Activated CD4-positive, alpha-beta T cell treated with anti-CD3 and anti-CD28 coated beads, Interleukin-2, amount 50 U/mL, for 48 hours (primary cell): Measurements from ENCODE around the gene MORN1.
"Not testable (repeated sequence)": the region's sequence is repeated elsewhere in the genome, so short reads cannot be mapped to it uniquely, and the experiment has no call there.

Experiments used
- DNase-seq, 2 experiments: peaks; one replicate each; pipeline ENCODE4 v3.0.0-alpha.2; 2020

Gene MORN1

GRCh38 chr1:2391041-2391930 lies at the start of gene MORN1, which contains the start of gene RER1:
TSS of gene MORN1 (minus strand) at chr1:2391554. CDS start at chr1:2391533, 21 bp downstream.
TSS of gene RER1 (plus strand) at chr1:2391841. CDS start at chr1:2395791, 3,950 bp downstream.
- peak; percentile 97 to 98 for DNase-seq

GRCh38 chr1:2440346-2440745 lies 49.0 kb upstream of the MORN1 start:
- not testable (repeated sequence) for DNase-seq

GRCh38 chr1:2439369-2439768 lies 48.0 kb upstream of the MORN1 start:
- no peak for DNase-seq

GRCh38 chr1:2438641-2439040 lies 47.3 kb upstream of the MORN1 start:
- no peak for DNase-seq

- no peak for DNase-seq
Observed at GRCh38 chr1:2438038-2438437, 46.7 kb upstream of the MORN1 start.

GRCh38 chr1:2437617-2438016 lies 46.3 kb upstream of the MORN1 start:
- DNase-seq: no peak

GRCh38 chr1:2436876-2437275 lies 45.5 kb upstream of the MORN1 start:
- no peak for DNase-seq

GRCh38 chr1:2435746-2436355 lies 44.5 kb upstream of the MORN1 start:
- no peak for DNase-seq

GRCh38 chr1:2435091-2435490 lies 43.7 kb upstream of the MORN1 start:
- no peak for DNase-seq

GRCh38 chr1:2433936-2434655 lies 42.7 kb upstream of the MORN1 start:
- no peak for DNase-seq

- no peak for DNase-seq
Observed at GRCh38 chr1:2433196-2433595, 41.8 kb upstream of the MORN1 start.

- DNase-seq: no peak
Observed at GRCh38 chr1:2432441-2432844, 41.1 kb upstream of the MORN1 start.

- DNase-seq: no peak
Observed at GRCh38 chr1:2431518-2431917, 40.2 kb upstream of the MORN1 start.

- no peak for DNase-seq
Observed at GRCh38 chr1:2431103-2431502, 39.7 kb upstream of the MORN1 start.

GRCh38 chr1:2430592-2430973 lies 39.2 kb upstream of the MORN1 start:
- DNase-seq: no peak

- peak; percentile 33 to 50 for DNase-seq
Observed at GRCh38 chr1:2429780-2430591, 38.6 kb upstream of the MORN1 start.

GRCh38 chr1:2428490-2428889 lies 37.1 kb upstream of the MORN1 start:
- DNase-seq: no peak

- DNase-seq: no peak
Observed at GRCh38 chr1:2427976-2428375, 36.6 kb upstream of the MORN1 start.

- DNase-seq: no peak
Observed at GRCh38 chr1:2427051-2427450, 35.7 kb upstream of the MORN1 start.

GRCh38 chr1:2426540-2426939 lies 35.2 kb upstream of the MORN1 start:
- DNase-seq: no peak

GRCh38 chr1:2425892-2426291 lies 34.5 kb upstream of the MORN1 start:
- DNase-seq: no peak

- no peak for DNase-seq
Observed at GRCh38 chr1:2422523-2422922, 31.2 kb upstream of the MORN1 start.

GRCh38 chr1:2419416-2419815 lies 28.1 kb upstream of the MORN1 start:
- DNase-seq: no peak
